ENCODE data around the gene ZNF609. TPM values are rescaled to one million over a fixed set of nuclear protein-coding genes. Genes with fewer than 3 reads are reported as not detected.

ZNF609 gene
- total and polyA plus RNA-seq, 11 donors = 5.8 to 24.5 (median 15.3) TPM

DNA sequence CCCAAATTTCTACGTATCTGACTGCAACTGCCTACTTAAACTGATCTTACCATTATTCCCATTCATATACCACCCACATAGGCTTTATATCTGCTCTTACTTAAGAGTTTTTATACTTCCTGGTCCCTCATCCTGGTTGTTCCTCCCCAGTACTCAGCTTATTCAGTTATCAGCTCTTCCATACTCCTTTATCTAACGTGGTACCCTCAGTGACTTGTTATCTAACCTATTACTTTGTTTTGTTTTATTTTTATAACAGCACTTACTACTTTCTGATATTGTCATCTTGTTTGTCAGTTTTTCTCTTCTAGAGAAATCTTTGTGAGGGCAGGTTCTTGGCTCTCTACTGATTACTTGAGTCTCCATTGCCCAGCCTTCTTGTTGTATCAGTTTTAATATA is 100.6 kb downstream of the ZNF609 start:
- H3K27me3 ChIP-seq = no peaks in the 10 kb centered on the region
- no peak overlapping the region for H3K4me3 ChIP-seq
- DNase-seq = no peak
- 53 to 62% (median 61%) methylated on average over 2 of the region's 2 CpGs for WGBS, 4 donors
- no peak for TF ChIP-seq POLR2A (IDR thresholded peaks at IDR 0.05)
- TF ChIP-seq, protein P1, sequence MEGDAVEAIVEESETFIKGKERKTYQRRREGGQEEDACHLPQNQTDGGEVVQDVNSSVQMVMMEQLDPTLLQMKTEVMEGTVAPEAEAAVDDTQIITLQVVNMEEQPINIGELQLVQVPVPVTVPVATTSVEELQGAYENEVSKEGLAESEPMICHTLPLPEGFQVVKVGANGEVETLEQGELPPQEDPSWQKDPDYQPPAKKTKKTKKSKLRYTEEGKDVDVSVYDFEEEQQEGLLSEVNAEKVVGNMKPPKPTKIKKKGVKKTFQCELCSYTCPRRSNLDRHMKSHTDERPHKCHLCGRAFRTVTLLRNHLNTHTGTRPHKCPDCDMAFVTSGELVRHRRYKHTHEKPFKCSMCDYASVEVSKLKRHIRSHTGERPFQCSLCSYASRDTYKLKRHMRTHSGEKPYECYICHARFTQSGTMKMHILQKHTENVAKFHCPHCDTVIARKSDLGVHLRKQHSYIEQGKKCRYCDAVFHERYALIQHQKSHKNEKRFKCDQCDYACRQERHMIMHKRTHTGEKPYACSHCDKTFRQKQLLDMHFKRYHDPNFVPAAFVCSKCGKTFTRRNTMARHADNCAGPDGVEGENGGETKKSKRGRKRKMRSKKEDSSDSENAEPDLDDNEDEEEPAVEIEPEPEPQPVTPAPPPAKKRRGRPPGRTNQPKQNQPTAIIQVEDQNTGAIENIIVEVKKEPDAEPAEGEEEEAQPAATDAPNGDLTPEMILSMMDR (IDR thresholded peaks at IDR 0.05) = no peak
- intact Hi-C loops (cut with DNase I) = no loop called here
- H3K4me1 ChIP-seq = peaks cover 0 to 23% (median 5%) of the 10 kb centered on the region in 12 donors
- no peak overlapping the region for H3K27ac ChIP-seq
- H3K36me3 ChIP-seq = peaks cover 0 to 3% (median 0%) of the 10 kb centered on the region in 9 donors
- no peak for ATAC-seq
- no peaks in the 10 kb centered on the region for H3K9me3 ChIP-seq

DNA sequence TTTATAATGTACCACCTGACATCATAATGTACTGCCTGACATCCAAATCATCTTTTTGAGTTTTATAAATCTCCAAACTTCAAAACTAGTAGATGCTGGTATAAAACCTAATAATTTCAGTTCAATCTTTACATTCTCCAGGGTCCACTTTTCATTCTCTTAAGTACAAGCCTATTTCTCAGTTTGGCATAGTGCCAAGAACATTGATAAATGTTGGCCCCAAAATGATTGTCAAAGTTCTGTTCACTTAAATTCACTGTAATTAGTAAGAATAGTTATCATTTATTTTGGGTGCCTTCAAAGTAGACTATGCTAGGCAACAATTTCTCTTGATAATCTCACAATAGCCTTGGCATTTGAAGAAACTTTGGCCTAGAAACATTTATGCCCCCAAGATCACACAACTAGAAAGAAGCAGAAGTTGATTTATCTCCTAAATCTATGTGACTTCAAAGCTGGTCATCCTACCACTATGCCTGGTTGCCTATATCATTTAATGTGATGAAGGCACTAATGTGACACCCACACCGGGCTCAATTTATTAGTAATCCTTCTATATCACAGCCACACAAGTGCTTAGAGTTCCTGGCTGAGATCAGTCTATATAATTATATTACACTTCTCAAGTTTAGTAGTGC is 101.7 kb downstream of the ZNF609 start:
- H3K4me1 ChIP-seq = peaks cover 0 to 28% (median 5%) of the 10 kb centered on the region in 12 donors
- DNase-seq (no peak), ATAC-seq (no peak)
- H3K27ac ChIP-seq = no peak overlapping the region
- WGBS, 4 donors = 93 to 100% (median 95%) methylated on average over 1 of the region's 1 CpG
- no peaks in the 10 kb centered on the region for H3K27me3 ChIP-seq
- no peak overlapping the region for H3K4me3 ChIP-seq
- intact Hi-C loops (cut with DNase I) = no loop called here
- H3K36me3 ChIP-seq = peaks cover 0 to 3% (median 0%) of the 10 kb centered on the region in 9 donors
- no peaks in the 10 kb centered on the region for H3K9me3 ChIP-seq
- no peak for TF ChIP-seq POLR2A (IDR thresholded peaks at IDR 0.05)
- TF ChIP-seq, protein P1 (IDR thresholded peaks at IDR 0.05) = no peak

DNA sequence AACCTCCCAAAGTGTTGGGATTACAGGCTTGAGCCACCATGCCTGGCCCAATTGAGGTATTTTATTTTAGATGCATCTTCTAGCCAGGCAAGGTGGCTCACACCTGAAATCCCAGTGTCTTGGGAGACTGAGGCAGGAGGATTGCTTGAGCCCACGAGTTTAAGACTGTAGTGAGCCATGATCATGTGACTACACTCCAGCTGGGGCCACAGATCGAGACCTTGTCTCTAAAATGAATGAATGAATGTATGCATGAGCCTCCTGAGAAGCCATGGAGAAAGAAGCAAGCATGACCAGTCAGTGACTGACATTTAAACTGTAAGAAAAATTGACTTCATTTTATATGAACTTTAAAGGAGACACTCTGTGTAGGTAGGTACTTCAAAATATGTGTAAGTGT is 105.7 kb downstream of the ZNF609 start:
- H3K9me3 ChIP-seq = no peaks in the 10 kb centered on the region
- intact Hi-C loops (cut with DNase I) = no loop called here
- WGBS, 4 donors = 85 to 91% (median 88%) methylated on average over 2 of the region's 2 CpGs
- H3K27ac ChIP-seq = no peak overlapping the region
- ATAC-seq = no peak
- H3K27me3 ChIP-seq = no peaks in the 10 kb centered on the region
- no peak for DNase-seq
- peaks cover 0 to 22% (median 2%) of the 10 kb centered on the region in 12 donors for H3K4me1 ChIP-seq
- TF ChIP-seq, protein P1 (IDR thresholded peaks at IDR 0.05) = no peak
- no peak for TF ChIP-seq POLR2A (IDR thresholded peaks at IDR 0.05)
- H3K4me3 ChIP-seq = no peak overlapping the region
- peaks cover 0 to 3% (median 0%) of the 10 kb centered on the region in 9 donors for H3K36me3 ChIP-seq

- 84 to 91% (median 87%) methylated on average over 11 of the region's 11 CpGs for WGBS, 4 donors
- peak in 3 of 4 donors; percentile 30 to 68 (median 54) for ATAC-seq
- no peak for DNase-seq
- intact Hi-C loops (cut with DNase I) = no loop called here
- Histone ChIP-seq H3K27ac (no peak overlapping the region), H3K27me3 (no peaks in the 10 kb centered on the region), H3K4me1 (peaks cover 0 to 29% (median 3%) of the 10 kb centered on the region in 12 donors), H3K9me3 (no peaks in the 10 kb centered on the region), H3K36me3 (peaks cover 0 to 3% (median 0%) of the 10 kb centered on the region in 9 donors), H3K4me3 (no peak overlapping the region)
- no peak for TF ChIP-seq POLR2A (IDR thresholded peaks at IDR 0.05)
- TF ChIP-seq, protein P1 (IDR thresholded peaks at IDR 0.05) = no peak
Measured at GRCh38 chr15:64566629-64567427, 106.5 kb downstream of the ZNF609 start.
